ENCODE results near the gene ATG14.
"Not testable (repeated sequence)": the region's sequence is repeated elsewhere in the genome, so short reads cannot be mapped to it uniquely, and the experiment has no call there.

Gene ATG14

GRCh38 chr14:55432628-55433027 is 21.0 kb upstream of the ATG14 start:
- FAIRE-seq: no peak

GRCh38 chr14:55430024-55430690 is 18.5 kb upstream of the ATG14 start:
- no peak for FAIRE-seq

- no peak for FAIRE-seq
Measured at GRCh38 chr14:55427439-55427838, 15.8 kb upstream of the ATG14 start.

GRCh38 chr14:55426891-55427290 is 15.3 kb upstream of the ATG14 start:
- no peak for FAIRE-seq

- no peak for FAIRE-seq
Measured at GRCh38 chr14:55425091-55425490, 13.5 kb upstream of the ATG14 start.

GRCh38 chr14:55423969-55424368 is 12.3 kb upstream of the ATG14 start:
- no peak for FAIRE-seq

GRCh38 chr14:55422338-55422737 is 10.7 kb upstream of the ATG14 start:
- not testable (repeated sequence) for FAIRE-seq

- FAIRE-seq: no peak
Measured at GRCh38 chr14:55419663-55420062, 8.0 kb upstream of the ATG14 start.

GRCh38 chr14:55418411-55418810 is 6.8 kb upstream of the ATG14 start:
- no peak for FAIRE-seq

- no peak for FAIRE-seq
Measured at GRCh38 chr14:55417955-55418354, 6.3 kb upstream of the ATG14 start.

GRCh38 chr14:55416866-55417265 is 5.2 kb upstream of the ATG14 start:
- FAIRE-seq: no peak

GRCh38 chr14:55414551-55414950 is 2.9 kb upstream of the ATG14 start:
- no peak for FAIRE-seq

- FAIRE-seq: no peak
Measured at GRCh38 chr14:55412676-55413075, 1.0 kb upstream of the ATG14 start.

GRCh38 chr14:55410876-55411275 is 754 bp downstream of the ATG14 start:
- no peak for FAIRE-seq

GRCh38 chr14:55404173-55404854 is 7.3 kb downstream of the ATG14 start:
- no peak for FAIRE-seq

- no peak for FAIRE-seq
Measured at GRCh38 chr14:55401751-55402150, 9.9 kb downstream of the ATG14 start.

GRCh38 chr14:55399852-55400251 is 11.8 kb downstream of the ATG14 start:
- no peak for FAIRE-seq

GRCh38 chr14:55399183-55399582 is 12.4 kb downstream of the ATG14 start:
- no peak for FAIRE-seq

- FAIRE-seq: no peak
Measured at GRCh38 chr14:55398679-55399078, 13.0 kb downstream of the ATG14 start.

GRCh38 chr14:55389330-55389729 is 22.3 kb downstream of the ATG14 start:
- no peak for FAIRE-seq

- no peak for FAIRE-seq
Measured at GRCh38 chr14:55388160-55388559, 23.5 kb downstream of the ATG14 start.

GRCh38 chr14:55387121-55387520 is 24.5 kb downstream of the ATG14 start:
- no peak for FAIRE-seq

- FAIRE-seq: no peak
Measured at GRCh38 chr14:55386037-55386808, 25.4 kb downstream of the ATG14 start.

GRCh38 chr14:55384536-55384935 is 27.1 kb downstream of the ATG14 start:
- no peak for FAIRE-seq
